Measurements from ENCODE around the gene TAF4.

TAF4 gene

GRCh38 chr20:62104234-62104789, 38.6 kb upstream of the TAF4 start:
- no peak overlapping the region for H3K4me3 ChIP-seq (ENCODE audit: low read length)
- no peak for DNase-seq (ENCODE audit: low read depth)
- TF ChIP-seq, protein P1, sequence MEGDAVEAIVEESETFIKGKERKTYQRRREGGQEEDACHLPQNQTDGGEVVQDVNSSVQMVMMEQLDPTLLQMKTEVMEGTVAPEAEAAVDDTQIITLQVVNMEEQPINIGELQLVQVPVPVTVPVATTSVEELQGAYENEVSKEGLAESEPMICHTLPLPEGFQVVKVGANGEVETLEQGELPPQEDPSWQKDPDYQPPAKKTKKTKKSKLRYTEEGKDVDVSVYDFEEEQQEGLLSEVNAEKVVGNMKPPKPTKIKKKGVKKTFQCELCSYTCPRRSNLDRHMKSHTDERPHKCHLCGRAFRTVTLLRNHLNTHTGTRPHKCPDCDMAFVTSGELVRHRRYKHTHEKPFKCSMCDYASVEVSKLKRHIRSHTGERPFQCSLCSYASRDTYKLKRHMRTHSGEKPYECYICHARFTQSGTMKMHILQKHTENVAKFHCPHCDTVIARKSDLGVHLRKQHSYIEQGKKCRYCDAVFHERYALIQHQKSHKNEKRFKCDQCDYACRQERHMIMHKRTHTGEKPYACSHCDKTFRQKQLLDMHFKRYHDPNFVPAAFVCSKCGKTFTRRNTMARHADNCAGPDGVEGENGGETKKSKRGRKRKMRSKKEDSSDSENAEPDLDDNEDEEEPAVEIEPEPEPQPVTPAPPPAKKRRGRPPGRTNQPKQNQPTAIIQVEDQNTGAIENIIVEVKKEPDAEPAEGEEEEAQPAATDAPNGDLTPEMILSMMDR (IDR thresholded peaks at IDR 0.05; ENCODE audit: insufficient read depth, low read depth, low read length, missing control alignments), result no peak

GRCh38 chr20:62103508-62104233, 38.0 kb upstream of the TAF4 start:
- no peak for DNase-seq (ENCODE audit: low read depth)
- TF ChIP-seq, protein P1 (IDR thresholded peaks at IDR 0.05; ENCODE audit: insufficient read depth, low read depth, low read length, missing control alignments), result no peak

DNA sequence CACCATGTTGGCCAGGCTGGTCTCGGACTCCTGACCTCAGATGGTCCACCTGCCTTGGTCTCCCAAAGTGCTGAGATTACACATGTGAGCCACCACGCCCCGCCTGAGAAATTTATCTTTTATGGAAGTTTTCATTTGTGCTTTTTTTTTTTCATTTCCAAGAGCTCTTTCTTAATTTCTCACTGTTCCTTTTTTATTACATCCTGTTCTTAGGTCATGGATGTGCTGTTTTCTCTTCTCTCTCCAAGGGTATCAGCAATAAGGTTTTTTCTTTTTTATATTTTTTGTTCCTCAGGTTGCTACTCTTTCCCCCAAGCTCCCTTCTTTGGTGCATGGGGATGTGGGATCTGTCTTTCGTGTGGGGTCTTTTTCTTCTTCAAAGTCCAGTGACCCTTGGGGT, 35.4 kb upstream of the TAF4 start:
- TF ChIP-seq, protein P1 (IDR thresholded peaks at IDR 0.05; ENCODE audit: insufficient read depth, low read depth, low read length, missing control alignments), result no peak
- DNase-seq (ENCODE audit: low read depth), result no peak
- H3K4me3 ChIP-seq (ENCODE audit: low read length), result no peak overlapping the region

More at GRCh38 chr20:62103508-62104233, 38.0 kb upstream of the TAF4 start:
- no peak overlapping the region for H3K4me3 ChIP-seq (ENCODE audit: low read length)

DNA sequence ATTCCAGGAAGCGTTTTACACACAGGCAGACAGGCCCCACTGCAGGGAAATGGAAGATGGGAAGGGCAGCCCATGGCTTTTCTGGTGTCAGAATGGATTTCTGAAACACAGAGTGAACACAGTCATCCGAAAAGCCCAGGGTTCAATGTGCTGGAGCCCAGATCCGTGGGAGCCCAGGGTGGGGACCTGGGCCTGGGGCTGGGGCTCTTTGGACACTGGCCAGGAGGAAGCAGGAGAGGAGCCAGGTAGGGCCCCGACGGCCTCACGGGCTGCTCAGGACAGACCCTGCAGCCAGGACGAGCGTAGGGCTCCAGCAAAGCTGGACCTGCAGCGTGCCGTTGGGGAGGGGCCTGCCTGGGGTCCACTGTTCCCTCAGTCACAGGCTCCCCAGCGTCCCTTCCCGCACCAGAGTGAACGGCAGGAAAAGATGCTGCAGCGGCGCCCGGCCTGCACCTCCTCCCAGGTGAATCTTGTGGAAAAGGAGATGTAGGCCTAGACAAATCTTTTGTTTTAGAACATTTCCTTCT, 32.3 kb upstream of the TAF4 start:
- no peak overlapping the region for H3K4me3 ChIP-seq (ENCODE audit: low read length)
- DNase-seq (ENCODE audit: low read depth), result no peak
- TF ChIP-seq, protein P1 (IDR thresholded peaks at IDR 0.05; ENCODE audit: insufficient read depth, low read depth, low read length, missing control alignments), result no peak

GRCh38 chr20:62096421-62097380, 31.0 kb upstream of the TAF4 start:
- no peak for DNase-seq (ENCODE audit: low read depth)
- TF ChIP-seq, protein P1 (IDR thresholded peaks at IDR 0.05; ENCODE audit: insufficient read depth, low read depth, low read length, missing control alignments), result no peak
- H3K4me3 ChIP-seq (ENCODE audit: low read length), result no peak overlapping the region

GRCh38 chr20:62089393-62089792, 23.7 kb upstream of the TAF4 start:
- TF ChIP-seq, protein P1 (IDR thresholded peaks at IDR 0.05; ENCODE audit: insufficient read depth, low read depth, low read length, missing control alignments), result no peak
- no peak for DNase-seq (ENCODE audit: low read depth)
- no peak overlapping the region for H3K4me3 ChIP-seq (ENCODE audit: low read length)

Data from epithelial cell of esophagus (primary cell).